GM21447 (cell line): Measurements from ENCODE around the gene HMGCS1.
A peak's percentile ranks its signal among the peaks of the same experiment; 100 is the strongest.
"Not testable (repeated sequence)": the region's sequence is repeated elsewhere in the genome, so short reads cannot be mapped to it uniquely, and the experiment has no call there.

Source experiments
- ATAC-seq: cut with Tn5 transposase; IDR thresholded peaks from one replicate; pipeline ENCODE4 v1.9.1; 2021; ENCODE audit not compliant: unreplicated experiment

The HMGCS1 gene

GRCh38 chr5:43312699-43313034, 545 bp downstream of the HMGCS1 start:
- peak; percentile 13 for ATAC-seq

- no peak for ATAC-seq
Observed at GRCh38 chr5:43312076-43312661, 1.0 kb downstream of the HMGCS1 start.

- no peak for ATAC-seq
Observed at GRCh38 chr5:43309637-43310036, 3.6 kb downstream of the HMGCS1 start.

- no peak for ATAC-seq
Observed at GRCh38 chr5:43309122-43309521, 4.1 kb downstream of the HMGCS1 start.

GRCh38 chr5:43306954-43307353, 6.3 kb downstream of the HMGCS1 start:
- ATAC-seq, result not testable (repeated sequence)

- peak; percentile 54 for ATAC-seq
Observed at GRCh38 chr5:43305948-43306565, 7.2 kb downstream of the HMGCS1 start.

- peak; percentile 52 for ATAC-seq
Observed at GRCh38 chr5:43304525-43304924, 8.7 kb downstream of the HMGCS1 start.

- no peak for ATAC-seq
Observed at GRCh38 chr5:43303242-43303641, 10.0 kb downstream of the HMGCS1 start.

GRCh38 chr5:43302481-43302880, 10.7 kb downstream of the HMGCS1 start:
- ATAC-seq, result no peak

GRCh38 chr5:43301653-43302091, 11.5 kb downstream of the HMGCS1 start:
- ATAC-seq, result no peak

GRCh38 chr5:43300112-43300511, 13.1 kb downstream of the HMGCS1 start:
- ATAC-seq, result no peak

- no peak for ATAC-seq
Observed at GRCh38 chr5:43298443-43298842, 14.8 kb downstream of the HMGCS1 start.

- no peak for ATAC-seq
Observed at GRCh38 chr5:43296835-43297234, 16.4 kb downstream of the HMGCS1 start.

GRCh38 chr5:43295202-43295601, 18.0 kb downstream of the HMGCS1 start:
- no peak for ATAC-seq

GRCh38 chr5:43294226-43294625, 19.0 kb downstream of the HMGCS1 start:
- no peak for ATAC-seq

GRCh38 chr5:43290726-43291125, 22.5 kb downstream of the HMGCS1 start:
- ATAC-seq, result no peak

GRCh38 chr5:43288269-43288831, 24.9 kb downstream of the HMGCS1 start:
- ATAC-seq, result no peak

- ATAC-seq, result no peak
Observed at GRCh38 chr5:43287493-43287892, 25.7 kb downstream of the HMGCS1 start.

GRCh38 chr5:43286623-43287022, 26.6 kb downstream of the HMGCS1 start:
- ATAC-seq, result no peak

- ATAC-seq, result no peak
Observed at GRCh38 chr5:43281840-43282658, 31.2 kb downstream of the HMGCS1 start.

GRCh38 chr5:43279548-43280274, 33.5 kb downstream of the HMGCS1 start:
- no peak for ATAC-seq
